GM19043 (cell line): ENCODE measurements around the gene VSIG4.

Experiments used
- ATAC-seq: cut with Tn5 transposase; IDR thresholded peaks from one replicate; pipeline ENCODE4 v1.9.1; 2021; ENCODE audit warnings: low read depth; ENCODE audit not compliant: unreplicated experiment

Gene VSIG4

DNA sequence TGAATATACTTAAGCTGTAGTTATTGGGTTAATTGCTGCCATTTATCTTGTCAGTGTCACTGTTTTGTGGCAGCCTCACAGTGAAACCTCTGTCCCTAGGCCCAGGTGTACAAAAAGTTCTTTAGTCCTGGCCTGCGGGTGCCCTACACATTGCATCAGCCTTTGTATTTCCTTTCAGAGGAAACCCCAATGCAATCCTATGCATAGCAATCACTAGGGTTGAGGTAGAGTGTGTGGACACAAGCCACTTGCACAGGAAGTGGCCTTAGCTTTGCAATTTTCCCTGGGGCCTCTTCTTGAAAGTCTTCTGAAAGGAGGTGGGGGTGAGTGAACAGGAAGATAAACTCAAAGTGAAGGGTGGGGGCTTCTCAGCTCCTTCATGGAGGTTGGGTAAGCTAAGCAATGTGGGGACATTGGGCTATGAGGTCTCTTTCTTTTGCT, 27.8 kb downstream of the VSIG4 start:
- ATAC-seq, result peak; percentile 46

GRCh38 chrX:66009231-66009845, 30.5 kb downstream of the VSIG4 start:
- ATAC-seq, result no peak

- ATAC-seq, result no peak
Observed at GRCh38 chrX:66008328-66008970, 31.4 kb downstream of the VSIG4 start.

GRCh38 chrX:66007851-66008250, 32.0 kb downstream of the VSIG4 start:
- ATAC-seq, result no peak

- no peak for ATAC-seq
Observed at GRCh38 chrX:66005830-66006449, 33.9 kb downstream of the VSIG4 start.

DNA sequence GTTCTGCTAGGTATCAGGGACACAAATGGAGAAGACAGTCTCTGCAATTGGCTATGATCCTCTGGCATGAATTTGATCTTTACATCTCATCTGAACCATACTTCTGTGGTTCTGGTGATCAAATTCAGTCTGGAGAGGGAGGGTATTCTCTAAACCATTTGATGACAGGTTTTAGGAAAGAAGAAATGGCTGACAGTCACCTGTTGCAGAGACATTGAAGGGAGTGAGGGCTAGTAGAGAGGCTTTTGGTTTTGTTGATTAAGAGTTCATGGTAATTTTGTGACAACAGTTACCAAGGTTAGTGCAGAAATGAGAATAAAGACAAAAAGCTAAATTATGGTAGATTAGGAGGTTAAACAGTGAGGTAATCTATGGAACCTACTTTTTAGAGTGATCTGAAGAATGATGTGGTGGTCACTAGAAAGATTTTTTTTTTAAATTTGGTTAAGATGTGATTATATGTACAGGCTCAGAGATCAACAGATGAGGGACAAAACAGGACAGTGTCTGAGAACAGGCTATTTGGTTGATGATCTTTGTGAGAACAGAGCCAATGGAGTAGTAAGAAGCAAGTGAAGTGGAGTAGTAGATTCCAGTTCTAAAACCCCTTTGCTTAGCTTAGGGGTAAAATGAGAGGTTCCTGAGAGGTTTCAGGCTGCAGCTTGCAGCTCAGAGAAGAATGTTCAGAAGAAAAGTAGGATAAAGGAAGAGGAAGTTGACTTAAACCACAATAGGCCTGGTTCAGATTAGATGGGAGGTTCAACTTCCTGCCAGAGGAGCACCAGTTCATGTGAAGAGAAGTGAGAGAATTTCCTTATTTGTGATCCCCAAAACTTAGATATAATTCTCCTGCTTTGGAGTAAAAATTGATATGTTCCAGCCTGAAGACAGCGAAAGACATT, 34.7 kb downstream of the VSIG4 start:
- ATAC-seq, result no peak

GRCh38 chrX:66002824-66003680, 36.8 kb downstream of the VSIG4 start:
- peak; percentile 33 for ATAC-seq

DNA sequence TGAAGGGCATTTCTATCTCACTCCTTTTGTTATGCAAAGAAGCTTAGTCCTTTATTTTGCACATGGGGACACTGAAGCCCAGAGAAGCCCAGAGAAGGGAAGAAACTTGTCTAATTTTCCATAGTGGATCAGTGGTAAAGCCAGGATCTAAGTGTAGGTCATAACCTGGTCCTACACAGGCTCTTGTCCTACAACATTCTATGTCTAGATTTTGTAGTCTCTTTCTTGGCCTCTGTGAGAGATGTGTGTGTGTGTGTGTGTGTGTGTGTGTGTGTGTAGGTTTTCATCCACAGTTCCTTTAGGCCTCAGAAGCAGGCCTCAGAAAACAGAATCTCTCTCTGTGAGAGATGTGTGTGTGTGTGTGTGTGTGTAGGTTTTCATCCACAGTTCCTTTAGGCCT, 38.3 kb downstream of the VSIG4 start:
- no peak for ATAC-seq

DNA sequence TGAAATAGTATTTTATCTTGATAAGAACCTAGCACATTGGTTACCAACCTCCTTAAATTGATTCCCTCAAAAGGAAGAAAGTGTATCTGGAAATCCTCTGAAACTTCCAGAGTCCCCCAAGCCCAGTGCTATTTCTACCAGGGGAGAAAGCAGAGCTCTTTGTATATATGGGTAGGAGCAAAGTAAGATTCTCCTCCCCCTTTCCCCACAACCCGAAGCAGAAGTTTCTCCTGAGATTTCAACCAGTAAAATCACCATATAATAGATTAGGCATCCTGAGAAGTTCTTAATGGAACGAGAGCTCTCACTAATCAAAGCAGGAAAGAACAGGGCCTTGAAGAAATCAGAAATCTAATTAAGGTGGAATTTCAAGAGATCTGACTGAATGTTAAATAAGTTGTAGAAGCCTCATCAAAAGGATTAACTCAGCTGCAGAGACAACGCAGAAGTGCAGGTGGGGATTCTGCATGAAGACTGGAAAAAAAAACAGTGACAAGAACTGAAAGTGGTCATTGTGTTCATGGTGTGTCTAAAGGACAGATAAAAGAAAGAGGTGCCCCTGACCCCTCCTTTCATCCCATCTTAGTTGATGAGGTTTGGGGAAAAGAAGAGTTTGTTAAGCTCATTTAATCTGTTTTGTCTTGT, 39.1 kb downstream of the VSIG4 start:
- no peak for ATAC-seq

- no peak for ATAC-seq
Observed at GRCh38 chrX:66000178-66000577, 39.7 kb downstream of the VSIG4 start.

DNA sequence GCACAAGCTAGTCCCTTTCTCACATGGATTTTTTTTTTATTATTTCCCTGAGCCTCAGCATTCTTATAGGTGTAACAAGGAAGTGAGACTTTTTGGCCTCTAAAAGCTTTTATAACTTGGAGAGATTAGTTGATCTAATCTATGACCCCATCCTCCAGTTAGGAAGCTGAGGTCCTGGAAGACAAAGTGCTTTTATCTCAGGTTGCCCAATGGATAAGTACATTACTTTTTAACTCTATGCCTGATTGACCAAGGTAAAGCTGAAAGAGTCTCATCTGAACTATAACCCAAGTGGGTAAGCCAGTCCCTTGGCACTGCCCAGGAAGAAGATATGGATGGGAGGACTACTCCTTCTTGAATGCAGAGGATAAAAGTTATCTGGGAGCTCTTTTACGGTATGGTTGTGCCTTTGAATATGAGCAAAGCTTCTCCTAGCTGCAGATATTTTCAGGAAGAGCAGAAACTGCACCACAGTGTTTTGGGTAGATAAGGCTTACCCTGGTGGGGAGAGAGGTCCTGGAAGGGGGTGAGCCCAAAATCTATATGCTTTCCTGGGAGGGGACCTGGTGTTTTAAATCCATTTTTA, 40.2 kb downstream of the VSIG4 start:
- ATAC-seq, result no peak

- no peak for ATAC-seq
Observed at GRCh38 chrX:65999029-65999562, 40.8 kb downstream of the VSIG4 start.

- ATAC-seq, result no peak
Observed at GRCh38 chrX:65997978-65998717, 41.7 kb downstream of the VSIG4 start.

DNA sequence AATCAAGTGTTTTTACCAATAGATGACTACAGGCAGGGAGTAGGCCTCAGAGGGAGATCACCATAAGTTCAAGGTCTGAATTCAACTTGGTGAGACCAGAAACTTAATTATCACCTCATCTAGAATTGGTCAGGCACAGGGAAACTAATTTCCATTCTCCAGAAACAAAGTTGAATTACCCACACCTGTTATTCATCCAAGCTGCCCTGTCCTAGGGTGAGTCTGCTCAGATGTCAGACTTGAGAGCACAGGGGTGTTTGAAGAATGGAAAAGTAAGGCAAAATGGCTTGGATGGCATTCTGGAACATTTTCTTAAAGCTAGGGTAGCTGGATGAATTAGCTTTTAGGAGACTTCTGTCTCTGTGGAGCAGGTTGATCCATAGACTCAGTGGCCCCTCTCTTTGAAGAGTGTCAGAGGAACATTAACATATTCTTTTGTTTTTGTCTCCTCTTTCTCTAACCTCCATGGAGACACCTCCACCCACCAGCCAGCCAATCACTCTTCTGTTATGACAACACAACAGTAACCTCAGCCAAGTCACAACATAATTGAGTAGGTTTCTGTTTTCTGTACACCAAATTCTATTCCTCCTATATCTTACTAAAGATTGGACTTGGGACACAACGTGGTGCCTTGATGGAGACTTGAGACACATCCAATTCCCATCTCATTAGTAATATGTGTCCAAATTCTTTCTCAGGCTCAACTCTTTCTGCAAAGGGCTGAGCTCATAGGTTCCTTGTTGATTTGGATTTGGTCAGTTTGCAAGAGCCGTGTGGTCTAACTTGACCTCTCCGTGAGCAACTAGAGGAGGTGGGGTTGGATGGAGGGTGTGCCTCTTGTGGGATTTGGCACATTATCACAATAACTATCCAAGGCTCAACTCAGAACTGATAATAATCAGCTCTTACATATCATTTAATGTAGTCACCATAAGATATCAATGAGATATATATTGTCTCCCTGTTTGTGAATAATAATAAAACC, 45.1 kb downstream of the VSIG4 start:
- no peak for ATAC-seq

DNA sequence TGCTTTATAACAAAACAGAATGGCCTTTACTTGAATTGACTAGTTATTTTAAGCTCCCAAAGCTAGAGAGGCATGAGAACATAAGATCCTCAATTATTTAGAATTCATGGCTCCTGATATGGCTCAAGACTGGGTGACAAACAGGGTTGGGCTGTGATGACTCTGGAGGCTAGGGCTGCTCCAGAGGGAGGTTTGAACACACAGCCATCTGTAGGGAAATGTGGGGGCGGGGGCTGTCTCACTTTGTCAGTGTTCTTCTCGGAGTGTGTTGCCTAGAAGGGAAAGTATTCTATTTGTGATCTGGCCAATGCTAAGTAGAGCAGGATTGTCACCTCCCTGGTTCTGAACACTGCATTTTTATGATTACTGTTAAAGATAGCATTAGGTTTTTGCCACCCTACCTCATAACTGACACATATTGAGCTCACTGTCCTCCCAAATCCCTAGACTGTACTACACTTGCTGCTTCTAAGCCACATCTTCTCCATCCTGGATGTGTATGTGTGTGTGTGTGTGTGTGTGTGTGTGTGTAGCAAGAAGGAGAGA, 45.9 kb downstream of the VSIG4 start:
- ATAC-seq, result no peak

DNA sequence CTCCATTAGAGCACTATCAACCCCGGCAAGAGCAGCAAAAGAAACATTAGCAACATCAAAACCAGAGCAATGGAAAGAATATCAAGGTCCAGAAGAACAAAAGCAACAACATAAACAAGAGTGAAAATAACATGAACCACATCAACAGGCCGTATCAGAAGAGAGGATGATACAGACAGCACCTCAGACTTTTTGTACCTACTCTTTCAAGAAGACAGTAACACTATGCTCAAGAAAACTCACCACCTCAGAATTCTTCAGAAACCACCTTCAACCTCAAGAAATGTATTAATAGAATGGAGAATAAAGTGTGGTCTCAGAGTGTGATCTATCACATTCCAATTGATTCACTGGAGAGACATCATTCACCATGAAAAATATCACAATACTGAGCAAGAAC, 46.5 kb downstream of the VSIG4 start:
- ATAC-seq, result no peak

- ATAC-seq, result no peak
Observed at GRCh38 chrX:65990702-65991101, 49.2 kb downstream of the VSIG4 start.
